Hepatocyte (in vitro differentiated cells): ENCODE measurements around the gene TMPRSS9. TPM values are rescaled to one million over a fixed set of nuclear protein-coding genes. Genes with fewer than 3 reads are reported as not detected.

Experiments
- DNase-seq: peaks from one replicate; pipeline ENCODE4 v3.0.0-alpha.2; 2016; ENCODE audit warnings: low spot score
- H2AFZ ChIP-seq: fragments of 200-600 bp; sonication (generic); 2 replicates; pipeline ENCODE4 v1.6.0; 2016; ENCODE audit warnings: antibody characterized with exemption, mild to moderate bottlenecking
- H3K27ac ChIP-seq: fragments of 200-600 bp; sonication (generic); 2 replicates; pipeline ENCODE4 v1.5.1; 2016; ENCODE audit warnings: mild to moderate bottlenecking
- H3K27me3 ChIP-seq: fragments of 200-600 bp; sonication (generic); 2 replicates; pipeline ENCODE4 v1.6.1; 2016
- H3K36me3 ChIP-seq: fragments of 200-600 bp; sonication (generic); replicated peaks from 2 replicates; pipeline ENCODE4 v1.5.1; 2016; ENCODE audit warnings: low read depth; ENCODE audit not compliant: insufficient read depth
- H3K4me1 ChIP-seq: fragments of 200-600 bp; sonication (generic); 2 replicates; pipeline ENCODE4 v1.5.1; 2016; ENCODE audit warnings: mild to moderate bottlenecking, moderate library complexity; ENCODE audit not compliant: insufficient read depth
- H3K4me2 ChIP-seq: fragments of 200-600 bp; sonication (generic); 2 replicates; pipeline ENCODE4 v1.6.0; 2016
- H3K4me3 ChIP-seq: fragments of 200-600 bp; sonication (generic); 2 replicates; pipeline ENCODE4 v1.5.1; 2016; ENCODE audit warnings: mild to moderate bottlenecking
- H3K79me2 ChIP-seq: fragments of 200-600 bp; sonication (generic); 2 replicates; pipeline ENCODE4 v1.6.0; 2017; ENCODE audit warnings: mild to moderate bottlenecking
- H3K9me2 ChIP-seq: fragments of 200-600 bp; sonication (generic); replicated peaks from 2 replicates; pipeline ENCODE4 v1.6.0; 2017; ENCODE audit warnings: mild to moderate bottlenecking; ENCODE audit not compliant: insufficient read depth
- H3K9me3 ChIP-seq: fragments of 200-600 bp; sonication (generic); 2 replicates; pipeline ENCODE4 v1.5.1; 2016; ENCODE audit warnings: low read depth, mild to moderate bottlenecking
- H4K20me1 ChIP-seq: fragments of 200-600 bp; sonication (generic); 2 replicates; pipeline ENCODE4 v1.6.0; 2016; ENCODE audit warnings: mild to moderate bottlenecking; ENCODE audit not compliant: insufficient read depth, poor library complexity, severe bottlenecking
- EZH2 ChIP-seq: fragments of 200-600 bp; sonication (generic); IDR thresholded peaks from 2 replicates; pipeline ENCODE4 v1.6.1; 2016; ENCODE audit warnings: antibody characterized with exemption, mild to moderate bottlenecking, borderline replicate concordance
- EZH2phosphoT487 ChIP-seq: fragments of 200-600 bp; sonication (generic); IDR thresholded peaks from one replicate; pipeline ENCODE4 v1.6.1; 2018; ENCODE audit warnings: antibody characterized with exemption, mild to moderate bottlenecking, low read depth, moderate library complexity; ENCODE audit not compliant: unreplicated experiment, severe bottlenecking
- WGBS: methylation state at CpG from one replicate; pipeline ENCODE4 v1.1.6; 2016; ENCODE audit warnings: low lambda C conversion rate; ENCODE audit errors: missing lambda C conversion rate; 5-methylcytosine and 5-hydroxymethylcytosine counted together
- polyA plus RNA-seq: library from polyadenylated mRNA; unstranded; fragments of >200 nt; fragmentation: Nextera tagmentation; extraction: Ambion mirVana; gene quantifications from 2 replicates; pipeline ENCODE4 v1.2.1, GENCODE V29; 2016
- total RNA-seq: library from RNA; depleted of rRNA; stranded (reverse); fragments of >200 nt; gene quantifications from 2 replicates; pipeline ENCODE4 v1.2.3, GENCODE V29; 2014
- TF ChIP-seq, protein P1 (sequence below): fragments of 200-600 bp; sonication (generic); IDR thresholded peaks from 2 replicates; pipeline ENCODE4 v1.5.1; 2016; ENCODE audit warnings: antibody characterized with exemption, mild to moderate bottlenecking; ENCODE audit not compliant: poor library complexity

TMPRSS9 gene
- total and polyA plus RNA-seq, 2 experiments from 2014 or later: 0.23 TPM; not detected in 1

DNA sequence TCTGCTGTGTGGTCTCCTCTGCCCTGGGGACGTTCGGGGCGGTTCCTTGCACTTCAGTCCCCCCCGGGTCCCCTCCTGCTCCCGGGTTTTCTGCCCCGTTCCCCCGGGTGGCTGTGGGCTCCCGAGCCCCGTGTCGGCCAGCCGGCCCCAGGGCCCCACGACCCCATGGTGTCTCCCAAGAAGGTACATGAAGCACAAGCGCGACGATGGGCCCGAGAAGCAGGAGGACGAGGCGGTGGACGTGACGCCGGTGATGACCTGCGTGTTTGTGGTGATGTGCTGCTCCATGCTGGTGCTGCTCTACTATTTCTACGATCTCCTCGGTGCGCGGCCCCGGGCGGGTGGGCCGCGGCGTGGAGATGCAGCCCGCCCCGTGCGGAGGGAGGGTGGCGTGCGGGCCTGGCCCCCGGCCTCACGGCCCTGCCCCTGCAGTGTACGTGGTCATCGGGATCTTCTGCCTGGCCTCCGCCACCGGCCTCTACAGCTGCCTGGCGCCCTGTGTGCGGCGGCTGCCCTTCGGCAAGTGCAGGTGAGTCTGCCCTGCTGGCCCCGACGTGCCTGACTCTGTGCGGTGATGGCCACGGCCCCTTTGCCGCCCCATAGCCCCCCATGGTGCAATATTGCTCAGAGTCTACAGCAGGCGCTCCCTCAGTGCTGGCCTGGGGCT, 20.3 kb upstream of the TMPRSS9 start:
- Histone ChIP-seq H3K4me3 (no peak overlapping the region), H3K4me1 (peaks cover 4% of the 10 kb centered on the region), H3K27ac (no peak overlapping the region), H3K36me3 (no peaks in the 10 kb centered on the region), H3K27me3 (no peaks in the 10 kb centered on the region), H3K79me2 (peaks cover 28% of the 10 kb centered on the region), H3K4me2 (no peak overlapping the region), H2AFZ (no peak overlapping the region), H4K20me1 (no peaks in the 10 kb centered on the region), H3K9me2 (no peaks in the 10 kb centered on the region), H3K9me3 (no peaks in the 10 kb centered on the region)
- no peak for DNase-seq
- WGBS: 97% methylated on average over 37 of the region's 52 CpGs
- TF ChIP-seq EZH2 (no peak), EZH2phosphoT487 (no peak)
- TF ChIP-seq, protein P1, sequence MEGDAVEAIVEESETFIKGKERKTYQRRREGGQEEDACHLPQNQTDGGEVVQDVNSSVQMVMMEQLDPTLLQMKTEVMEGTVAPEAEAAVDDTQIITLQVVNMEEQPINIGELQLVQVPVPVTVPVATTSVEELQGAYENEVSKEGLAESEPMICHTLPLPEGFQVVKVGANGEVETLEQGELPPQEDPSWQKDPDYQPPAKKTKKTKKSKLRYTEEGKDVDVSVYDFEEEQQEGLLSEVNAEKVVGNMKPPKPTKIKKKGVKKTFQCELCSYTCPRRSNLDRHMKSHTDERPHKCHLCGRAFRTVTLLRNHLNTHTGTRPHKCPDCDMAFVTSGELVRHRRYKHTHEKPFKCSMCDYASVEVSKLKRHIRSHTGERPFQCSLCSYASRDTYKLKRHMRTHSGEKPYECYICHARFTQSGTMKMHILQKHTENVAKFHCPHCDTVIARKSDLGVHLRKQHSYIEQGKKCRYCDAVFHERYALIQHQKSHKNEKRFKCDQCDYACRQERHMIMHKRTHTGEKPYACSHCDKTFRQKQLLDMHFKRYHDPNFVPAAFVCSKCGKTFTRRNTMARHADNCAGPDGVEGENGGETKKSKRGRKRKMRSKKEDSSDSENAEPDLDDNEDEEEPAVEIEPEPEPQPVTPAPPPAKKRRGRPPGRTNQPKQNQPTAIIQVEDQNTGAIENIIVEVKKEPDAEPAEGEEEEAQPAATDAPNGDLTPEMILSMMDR: no peak

DNA sequence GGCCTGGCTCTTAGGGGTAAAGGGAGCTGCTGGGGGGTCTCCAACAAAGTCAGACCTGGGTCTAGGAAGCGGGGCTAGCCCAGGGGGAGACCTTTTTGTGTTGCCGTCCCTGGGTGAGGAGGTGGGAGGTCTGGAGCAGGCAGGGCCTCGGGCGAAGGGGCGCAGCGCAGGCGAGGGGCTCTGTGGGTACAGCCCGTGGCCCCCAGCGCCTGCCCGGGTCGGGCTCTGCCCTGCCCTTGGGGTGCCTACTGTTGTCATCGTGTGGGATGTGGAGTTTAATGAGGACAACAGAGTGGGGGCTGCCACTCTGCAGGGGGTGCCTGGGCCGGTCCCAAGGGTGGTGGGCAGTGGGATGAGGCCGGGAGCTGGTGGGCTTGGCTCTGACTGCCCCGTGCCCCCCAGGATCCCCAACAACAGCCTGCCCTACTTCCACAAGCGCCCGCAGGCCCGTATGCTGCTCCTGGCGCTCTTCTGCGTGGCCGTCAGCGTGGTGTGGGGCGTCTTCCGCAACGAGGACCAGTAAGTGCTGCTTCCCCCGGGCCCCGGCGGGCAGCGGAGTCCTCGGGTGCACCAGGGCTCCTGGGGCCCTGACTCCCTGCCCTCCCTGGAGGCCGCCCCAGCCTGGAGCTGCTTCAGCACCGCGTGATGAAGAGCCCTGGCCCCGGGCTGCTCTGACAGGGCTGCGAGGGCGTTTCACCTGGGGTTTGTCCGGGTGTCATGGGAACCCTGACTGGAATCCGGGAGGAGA, 19.4 kb upstream of the TMPRSS9 start:
- no peak overlapping the region for H3K4me3 ChIP-seq
- WGBS: 93% methylated on average over 35 of the region's 38 CpGs
- H3K36me3 ChIP-seq: no peaks in the 10 kb centered on the region
- no peak overlapping the region for H3K4me2 ChIP-seq
- no peaks in the 10 kb centered on the region for H3K27me3 ChIP-seq
- DNase-seq: no peak
- no peaks in the 10 kb centered on the region for H3K9me2 ChIP-seq
- peaks cover 22% of the 10 kb centered on the region for H3K79me2 ChIP-seq
- H2AFZ ChIP-seq: no peak overlapping the region
- peak overlapping the region; percentile 58 for H3K27ac ChIP-seq
- no peaks in the 10 kb centered on the region for H3K9me3 ChIP-seq
- TF ChIP-seq, protein P1: no peak
- no peak for TF ChIP-seq EZH2
- TF ChIP-seq EZH2phosphoT487: no peak
- H3K4me1 ChIP-seq: peaks cover 4% of the 10 kb centered on the region
- H4K20me1 ChIP-seq: no peaks in the 10 kb centered on the region

DNA sequence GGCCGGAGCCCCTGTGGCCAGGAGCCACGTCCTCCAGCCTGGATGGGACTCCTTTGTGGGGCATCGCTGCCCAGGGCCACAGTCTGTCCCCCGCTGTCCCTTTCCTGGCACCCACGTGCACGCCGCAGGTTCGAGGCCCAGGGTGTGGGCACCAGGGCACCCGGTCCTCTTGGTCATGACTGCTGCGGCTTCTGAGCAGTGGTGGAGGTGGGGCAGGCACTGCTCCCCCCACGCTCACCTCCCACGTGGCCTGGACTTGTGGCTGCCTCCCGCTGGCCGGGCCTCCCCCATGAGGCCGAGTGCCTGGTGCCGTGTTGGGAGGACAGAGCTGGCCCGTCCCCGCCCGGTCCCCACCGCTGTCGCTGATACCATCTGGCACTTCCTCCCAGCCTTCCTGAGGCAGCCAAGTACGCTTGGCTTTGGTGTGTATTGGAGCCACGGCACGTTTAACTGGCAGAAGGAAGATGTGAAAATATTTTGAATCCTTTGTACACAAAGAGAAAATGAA, 18.8 kb upstream of the TMPRSS9 start:
- H3K4me3 ChIP-seq: no peak overlapping the region
- H3K36me3 ChIP-seq: no peaks in the 10 kb centered on the region
- DNase-seq: no peak
- H3K27me3 ChIP-seq: no peaks in the 10 kb centered on the region
- 93% methylated on average over 16 of the region's 24 CpGs for WGBS
- H3K4me2 ChIP-seq: no peak overlapping the region
- H3K9me3 ChIP-seq: no peaks in the 10 kb centered on the region
- H2AFZ ChIP-seq: no peak overlapping the region
- H3K4me1 ChIP-seq: peaks cover 4% of the 10 kb centered on the region
- peaks cover 16% of the 10 kb centered on the region for H3K79me2 ChIP-seq
- peak overlapping the region; percentile 58 for H3K27ac ChIP-seq
- no peak for TF ChIP-seq EZH2phosphoT487
- TF ChIP-seq, protein P1: no peak
- no peak for TF ChIP-seq EZH2
- no peaks in the 10 kb centered on the region for H3K9me2 ChIP-seq
- no peaks in the 10 kb centered on the region for H4K20me1 ChIP-seq
